ENCODE data around the gene CNTNAP1. TPM values are rescaled to one million over a fixed set of nuclear protein-coding genes. Genes with fewer than 3 reads are reported as not detected.

CNTNAP1 gene
- polyA plus RNA-seq, 1 experiment: 90.6 TPM

DNA sequence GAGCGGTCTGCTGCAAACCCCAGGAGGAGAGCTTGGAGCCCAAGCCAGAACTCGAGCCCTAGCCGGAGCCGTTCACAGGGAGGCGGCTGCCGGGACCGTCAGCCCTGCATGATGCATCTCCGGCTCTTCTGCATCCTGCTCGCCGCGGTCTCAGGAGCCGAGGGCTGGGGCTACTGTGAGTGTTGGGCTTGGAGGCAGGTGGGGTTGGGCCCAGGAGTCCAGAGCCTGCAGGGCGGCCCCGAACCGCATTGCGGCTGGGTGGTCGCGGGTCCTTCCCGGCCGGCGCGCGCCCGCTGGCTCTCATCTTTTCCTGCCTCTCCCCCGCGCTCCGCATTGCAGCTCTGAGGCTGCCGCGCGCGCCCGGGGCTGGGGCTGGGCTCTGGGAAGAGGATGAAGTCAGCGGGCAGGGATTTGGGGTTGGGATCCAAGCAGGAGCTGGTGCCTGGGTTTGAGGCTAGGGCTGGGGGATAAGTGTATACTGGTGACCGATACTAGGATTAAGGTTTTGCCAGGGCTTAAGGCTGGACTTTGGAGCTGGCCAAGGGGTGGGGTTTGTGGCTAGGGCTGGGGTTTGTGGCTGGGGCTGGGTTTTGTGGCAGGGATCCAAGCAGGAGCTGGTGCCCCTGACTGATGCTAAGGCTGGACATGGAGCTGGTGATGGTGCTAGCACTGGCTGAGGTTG is 532 bp downstream of the CNTNAP1 start:
- ChIA-PET CTCF (interaction anchor here (0.6 to 3.3 kb wide), 6 partner anchors 19 to 496 kb away, joined by 3 to 25 read pairs (median 3); partner anchors contain the start of genes PSMC3IP and TUBG2), POLR2A (interaction anchor here (0.6 kb wide), 1 partner anchor 104 kb away, joined by 3 read pairs; no protein-coding TSS in a partner anchor)
- Histone ChIP-seq H3K4me3 (ENCODE audit: low read depth, low read length) (peak overlapping the region; percentile 66), H3K36me3 (ENCODE audit: control insufficient read depth, insufficient read depth, low read length) (peaks cover 19% of the 10 kb centered on the region), H3K27me3 (ENCODE audit: control insufficient read depth, insufficient read depth, low read length) (no peaks in the 10 kb centered on the region)
- TF ChIP-seq, protein P1, sequence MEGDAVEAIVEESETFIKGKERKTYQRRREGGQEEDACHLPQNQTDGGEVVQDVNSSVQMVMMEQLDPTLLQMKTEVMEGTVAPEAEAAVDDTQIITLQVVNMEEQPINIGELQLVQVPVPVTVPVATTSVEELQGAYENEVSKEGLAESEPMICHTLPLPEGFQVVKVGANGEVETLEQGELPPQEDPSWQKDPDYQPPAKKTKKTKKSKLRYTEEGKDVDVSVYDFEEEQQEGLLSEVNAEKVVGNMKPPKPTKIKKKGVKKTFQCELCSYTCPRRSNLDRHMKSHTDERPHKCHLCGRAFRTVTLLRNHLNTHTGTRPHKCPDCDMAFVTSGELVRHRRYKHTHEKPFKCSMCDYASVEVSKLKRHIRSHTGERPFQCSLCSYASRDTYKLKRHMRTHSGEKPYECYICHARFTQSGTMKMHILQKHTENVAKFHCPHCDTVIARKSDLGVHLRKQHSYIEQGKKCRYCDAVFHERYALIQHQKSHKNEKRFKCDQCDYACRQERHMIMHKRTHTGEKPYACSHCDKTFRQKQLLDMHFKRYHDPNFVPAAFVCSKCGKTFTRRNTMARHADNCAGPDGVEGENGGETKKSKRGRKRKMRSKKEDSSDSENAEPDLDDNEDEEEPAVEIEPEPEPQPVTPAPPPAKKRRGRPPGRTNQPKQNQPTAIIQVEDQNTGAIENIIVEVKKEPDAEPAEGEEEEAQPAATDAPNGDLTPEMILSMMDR (IDR thresholded peaks at IDR 0.05; ENCODE audit: insufficient read depth, low read depth, low read length): no peak
- no peak for DNase-seq (ENCODE audit: low read depth)

DNA sequence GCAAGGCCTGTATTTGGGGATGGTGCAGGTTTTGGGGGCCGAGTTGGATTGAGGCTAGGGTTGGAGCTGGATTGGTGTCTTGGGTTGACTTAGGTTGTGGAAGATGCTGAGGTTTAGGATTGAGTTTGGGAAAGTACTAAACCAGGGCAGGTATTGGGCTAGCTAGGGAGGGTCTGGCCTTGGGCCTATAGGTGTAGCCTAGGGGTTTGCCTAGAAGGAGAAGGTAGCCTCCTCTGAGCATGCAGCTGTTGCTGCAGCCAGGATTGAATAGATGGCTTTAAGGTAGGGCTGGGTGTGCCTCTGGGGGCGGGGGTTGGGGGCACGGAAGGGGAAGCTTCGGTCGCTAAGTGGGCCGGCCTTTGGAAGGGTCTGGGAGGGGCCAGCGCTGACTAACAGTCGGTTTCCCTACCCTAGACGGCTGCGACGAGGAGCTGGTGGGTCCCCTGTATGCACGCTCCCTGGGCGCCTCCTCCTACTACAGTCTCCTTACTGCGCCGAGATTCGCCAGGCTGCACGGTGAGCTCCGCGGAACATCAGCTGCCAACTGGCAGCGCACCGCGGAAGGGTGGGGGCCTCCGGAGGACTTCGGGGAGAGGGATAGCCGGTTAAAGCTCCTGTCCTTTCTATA is 1.2 kb downstream of the CNTNAP1 start:
- H3K27me3 ChIP-seq (ENCODE audit: control insufficient read depth, insufficient read depth, low read length): no peaks in the 10 kb centered on the region
- DNase-seq (ENCODE audit: low read depth): no peak
- H3K36me3 ChIP-seq (ENCODE audit: control insufficient read depth, insufficient read depth, low read length): peaks cover 24% of the 10 kb centered on the region
- POLR2A ChIA-PET: no interaction called here
- CTCF ChIA-PET: interaction anchor here (0.6 to 3.3 kb wide), 7 partner anchors 24 to 497 kb away, joined by 3 to 25 read pairs (median 3); partner anchors contain the start of genes PSMC3IP and TUBG2
- TF ChIP-seq, protein P1 (IDR thresholded peaks at IDR 0.05; ENCODE audit: insufficient read depth, low read depth, low read length): no peak
- peak overlapping the region; percentile 66 for H3K4me3 ChIP-seq (ENCODE audit: low read depth, low read length)

DNA sequence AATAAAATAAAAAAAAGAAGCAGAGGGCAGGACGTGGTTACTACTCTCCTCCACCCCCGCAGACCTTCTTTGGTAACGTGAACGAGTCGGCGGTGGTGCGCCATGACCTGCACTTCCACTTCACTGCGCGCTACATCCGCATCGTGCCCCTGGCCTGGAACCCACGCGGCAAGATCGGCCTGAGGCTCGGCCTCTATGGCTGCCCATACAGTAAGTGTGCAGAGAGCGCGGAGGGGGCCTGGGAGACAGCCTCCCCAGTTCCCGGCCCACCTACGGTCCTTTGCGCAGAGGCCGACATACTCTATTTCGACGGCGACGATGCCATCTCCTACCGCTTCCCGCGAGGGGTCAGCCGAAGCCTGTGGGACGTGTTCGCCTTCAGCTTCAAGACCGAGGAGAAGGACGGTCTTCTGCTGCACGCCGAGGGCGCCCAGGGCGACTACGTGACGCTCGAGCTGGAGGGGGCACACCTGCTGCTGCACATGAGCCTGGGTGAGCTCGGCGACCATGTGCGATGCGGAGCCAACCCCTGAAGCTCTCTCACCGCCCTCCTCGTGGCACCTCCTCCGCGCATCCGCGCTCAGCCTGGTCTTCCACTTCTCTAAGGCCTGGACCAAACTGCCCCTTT is 2.7 kb downstream of the CNTNAP1 start:
- H3K4me3 ChIP-seq (ENCODE audit: low read depth, low read length): no peak overlapping the region
- CTCF ChIA-PET: interaction anchor here (1.8 to 3.3 kb wide), 2 partner anchors 8 to 107 kb away, joined by 5 to 25 read pairs; partner anchors contain the start of gene PSMC3IP
- H3K27me3 ChIP-seq (ENCODE audit: control insufficient read depth, insufficient read depth, low read length): no peaks in the 10 kb centered on the region
- H3K36me3 ChIP-seq (ENCODE audit: control insufficient read depth, insufficient read depth, low read length): peaks cover 30% of the 10 kb centered on the region
- no peak for DNase-seq (ENCODE audit: low read depth)
- TF ChIP-seq, protein P1 (IDR thresholded peaks at IDR 0.05; ENCODE audit: insufficient read depth, low read depth, low read length): no peak
- POLR2A ChIA-PET: no interaction called here

DNA sequence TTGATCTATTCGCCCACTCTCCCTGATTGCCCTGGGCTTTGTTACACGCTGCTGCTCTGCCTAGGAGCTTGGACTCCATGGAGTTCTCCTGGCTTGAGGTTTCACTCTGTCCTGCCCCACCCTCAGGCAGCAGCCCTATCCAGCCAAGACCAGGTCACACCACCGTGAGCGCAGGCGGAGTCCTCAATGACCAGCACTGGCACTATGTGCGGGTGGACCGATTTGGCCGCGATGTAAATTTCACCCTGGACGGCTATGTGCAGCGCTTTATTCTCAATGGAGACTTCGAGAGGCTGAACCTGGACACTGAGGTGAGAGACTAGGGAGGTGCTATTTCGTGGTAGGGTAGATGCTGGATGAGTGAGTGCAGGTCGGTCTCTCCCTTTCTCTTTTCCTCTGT is 3.5 kb downstream of the CNTNAP1 start:
- no peaks in the 10 kb centered on the region for H3K27me3 ChIP-seq (ENCODE audit: control insufficient read depth, insufficient read depth, low read length)
- CTCF ChIA-PET: interaction anchor here (1.0 to 1.8 kb wide), 2 partner anchors 7 to 137 kb away, joined by 3 to 5 read pairs; no protein-coding TSS in a partner anchor
- H3K36me3 ChIP-seq (ENCODE audit: control insufficient read depth, insufficient read depth, low read length): peaks cover 32% of the 10 kb centered on the region
- TF ChIP-seq, protein P1 (IDR thresholded peaks at IDR 0.05; ENCODE audit: insufficient read depth, low read depth, low read length): no peak
- POLR2A ChIA-PET: no interaction called here
- no peak overlapping the region for H3K4me3 ChIP-seq (ENCODE audit: low read depth, low read length)
- DNase-seq (ENCODE audit: low read depth): no peak
